ENCODE data around the gene SCAF1. TPM values are rescaled to one million over a fixed set of nuclear protein-coding genes. Genes with fewer than 3 reads are reported as not detected.
A peak's percentile ranks its signal among the peaks of the same experiment; 100 is the strongest.

The SCAF1 gene
- total and polyA plus RNA-seq, 2 experiments from 2014 or later = 19.7 to 53.7 TPM

- Histone ChIP-seq H3K4me2 (no peak overlapping the region), H3K27ac (ENCODE audit: low read depth) (0 out of 2 replicates have a peak overlapping the region, but pooled peaks have one; percentile 39), H3K4me1 (ENCODE audit: insufficient read depth) (peaks cover 5% of the 10 kb centered on the region; the same call in 1 of the 2 replicates), H3K27me3 (ENCODE audit: insufficient read depth) (no peaks in the 10 kb centered on the region), H3K36me3 (ENCODE audit: insufficient read depth) (peaks cover 7% of the 10 kb centered on the region; the same call in 1 of the 2 replicates), H2AFZ (no peak overlapping the region), H3K79me2 (replicated peaks; ENCODE audit: insufficient read depth) (no peaks in the 10 kb centered on the region), H4K20me1 (replicated peaks; ENCODE audit: insufficient read depth) (peaks cover 10% of the 10 kb centered on the region), H3K4me3 (no peak overlapping the region), H3K9me2 (ENCODE audit: insufficient read depth) (no peaks in the 10 kb centered on the region), H3F3A (replicated peaks; ENCODE audit: low read depth) (peaks cover 31% of the 10 kb centered on the region)
- DNase-seq (ENCODE audit: low spot score) = no peak
- peaks cover 7% of the 10 kb centered on the region for H3K4me1 Mint-ChIP-seq
- no peak overlapping the region for H3K27ac Mint-ChIP-seq
- no peak for ATAC-seq
- H3K36me3 Mint-ChIP-seq (ENCODE audit: low read depth) = peaks cover 28% of the 10 kb centered on the region
- H3K27me3 Mint-ChIP-seq (ENCODE audit: insufficient read depth, low read depth, poor library complexity) = peaks cover 14% of the 10 kb centered on the region
- H3K9me3 Mint-ChIP-seq = no peaks in the 10 kb centered on the region; the same call in 2 of the 3 replicates
- TF ChIP-seq STAT1 (IDR thresholded peaks at IDR 0.05; ENCODE audit: unreplicated experiment) (no peak), JUNB (IDR thresholded peaks at IDR 0.05; ENCODE audit: unreplicated experiment) (no peak), NANOG (IDR thresholded peaks at IDR 0.05; ENCODE audit: borderline replicate concordance) (no peak), POLR2AphosphoS5 (IDR thresholded peaks at IDR 0.05; ENCODE audit: low read depth) (no peak), EZH2 (IDR thresholded peaks at IDR 0.05; ENCODE audit: low read depth, unreplicated experiment) (no peak), EZH2phosphoT487 (IDR thresholded peaks at IDR 0.05; ENCODE audit: unreplicated experiment) (no peak), ZNF114 (CRISPR knock-in tag; IDR thresholded peaks at IDR 0.05) (no peak), CTCF (conservative IDR thresholded peaks at IDR 0.05; ENCODE audit: low read depth in 2 of 2) (no peak), ZNF331 (CRISPR knock-in tag; IDR thresholded peaks at IDR 0.05; ENCODE audit: low read depth) (no peak)
- TF ChIP-seq, protein P1, sequence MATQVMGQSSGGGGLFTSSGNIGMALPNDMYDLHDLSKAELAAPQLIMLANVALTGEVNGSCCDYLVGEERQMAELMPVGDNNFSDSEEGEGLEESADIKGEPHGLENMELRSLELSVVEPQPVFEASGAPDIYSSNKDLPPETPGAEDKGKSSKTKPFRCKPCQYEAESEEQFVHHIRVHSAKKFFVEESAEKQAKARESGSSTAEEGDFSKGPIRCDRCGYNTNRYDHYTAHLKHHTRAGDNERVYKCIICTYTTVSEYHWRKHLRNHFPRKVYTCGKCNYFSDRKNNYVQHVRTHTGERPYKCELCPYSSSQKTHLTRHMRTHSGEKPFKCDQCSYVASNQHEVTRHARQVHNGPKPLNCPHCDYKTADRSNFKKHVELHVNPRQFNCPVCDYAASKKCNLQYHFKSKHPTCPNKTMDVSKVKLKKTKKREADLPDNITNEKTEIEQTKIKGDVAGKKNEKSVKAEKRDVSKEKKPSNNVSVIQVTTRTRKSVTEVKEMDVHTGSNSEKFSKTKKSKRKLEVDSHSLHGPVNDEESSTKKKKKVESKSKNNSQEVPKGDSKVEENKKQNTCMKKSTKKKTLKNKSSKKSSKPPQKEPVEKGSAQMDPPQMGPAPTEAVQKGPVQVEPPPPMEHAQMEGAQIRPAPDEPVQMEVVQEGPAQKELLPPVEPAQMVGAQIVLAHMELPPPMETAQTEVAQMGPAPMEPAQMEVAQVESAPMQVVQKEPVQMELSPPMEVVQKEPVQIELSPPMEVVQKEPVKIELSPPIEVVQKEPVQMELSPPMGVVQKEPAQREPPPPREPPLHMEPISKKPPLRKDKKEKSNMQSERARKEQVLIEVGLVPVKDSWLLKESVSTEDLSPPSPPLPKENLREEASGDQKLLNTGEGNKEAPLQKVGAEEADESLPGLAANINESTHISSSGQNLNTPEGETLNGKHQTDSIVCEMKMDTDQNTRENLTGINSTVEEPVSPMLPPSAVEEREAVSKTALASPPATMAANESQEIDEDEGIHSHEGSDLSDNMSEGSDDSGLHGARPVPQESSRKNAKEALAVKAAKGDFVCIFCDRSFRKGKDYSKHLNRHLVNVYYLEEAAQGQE (IDR thresholded peaks at IDR 0.05; ENCODE audit: unreplicated experiment) = no peak
- no peak overlapping the region; the same call in 2 of the 3 replicates for H3K4me3 Mint-ChIP-seq
Observed at GRCh38 chr19:49629659-49630058, 12.3 kb upstream of the SCAF1 start.

Measured in GM23338 (cell line).